Gastrocnemius medialis (tissue), 4 donors: Measurements from ENCODE around the gene KRT36. TPM values are rescaled to one million over a fixed set of nuclear protein-coding genes. Genes with fewer than 3 reads are reported as not detected.

Experiments
- ATAC-seq, 2 donors: fragments of 150-250 bp; one replicate each; pipeline ENCODE4 v1.9.1; 2016
- DNase-seq, 2 donors: peaks; one replicate each; pipeline ENCODE4 v3.0.0-alpha.2; 2019
- H3K27ac ChIP-seq, 4 donors: fragments of 200-600 bp; sonication (generic); 1 replicate in 1 of 4; 2 replicates in 3 of 4; pipeline ENCODE4 v1.5.1; 2016 to 2018; ENCODE audit warnings: mild to moderate bottlenecking in 2 of 4, moderate library complexity in 1 of 4
- H3K27me3 ChIP-seq, 3 donors: fragments of 200-600 bp; sonication (generic) in 2 of 3; 1 replicate in 1 of 3; 2 replicates in 2 of 3; pipeline versions ENCODE4 v1.5.1 to v1.6.0; 2016 to 2019; ENCODE audit warnings: mild to moderate bottlenecking in 1 of 3, moderate library complexity in 1 of 3
- H3K36me3 ChIP-seq, 2 donors: fragments of 200-600 bp; sonication (generic) in 1 of 2; one replicate each; pipeline ENCODE4 v1.5.1; 2017 to 2018
- H3K4me1 ChIP-seq, 2 donors: fragments of 200-600 bp; sonication (generic) in 1 of 2; one replicate each; pipeline ENCODE4 v1.5.1; 2016 to 2017; ENCODE audit warnings: mild to moderate bottlenecking in 2 of 2
- H3K4me3 ChIP-seq, 4 donors: fragments of 200-600 bp; sonication (generic) in 3 of 4; 1 replicate in 1 of 4; 2 replicates in 3 of 4; pipeline ENCODE4 v1.5.1; 2016 to 2019; ENCODE audit warnings: mild to moderate bottlenecking in 2 of 4
- H3K9me3 ChIP-seq, 3 donors: fragments of 200-600 bp; sonication (generic) in 2 of 3; 1 replicate in 1 of 3; 2 replicates in 2 of 3; pipeline ENCODE4 v1.5.1; 2016 to 2019
- POLR2A ChIP-seq, 2 donors: fragments of 450-650 bp; IDR thresholded peaks; one replicate each; pipeline ENCODE4 v1.6.1; 2017; ENCODE audit warnings: antibody characterized with exemption in 2 of 2, mild to moderate bottlenecking in 2 of 2, moderate library complexity in 2 of 2
- in situ Hi-C, 4 donors: fragments of 200-750 bp; cut with MboI; loops; one replicate each; pipeline versions ENCODE4 v1.15.0 to v1.8.0; 2017; ENCODE audit warnings: low sequenced_read_pairs in 4 of 4
- intact Hi-C: fragments of 100-400 bp; cut with DNase I; formaldehyde crosslinking; loops from one replicate; pipeline ENCODE4 v1.15.1; 2023; ENCODE audit warnings: low total_unique reads
- total RNA-seq, 4 donors: library from RNA; depleted of rRNA; stranded (reverse); fragments of >200 nt; gene quantifications; one replicate each; pipeline versions ENCODE4 v1.1.0 to v1.2.3, GENCODE V29; 2016
- TF ChIP-seq, protein P1 (sequence below), 5 experiments: fragments of 450-650 bp in 3 of 5; fragments of 200-600 bp in 2 of 5; sonication (generic) in 2 of 5; IDR thresholded peaks in 4 of 5; conservative IDR thresholded peaks in 1 of 5; 1 replicate in 4 of 5; 2 replicates in 1 of 5; pipeline ENCODE4 v1.5.1; 2016 to 2019; ENCODE audit warnings: antibody characterized with exemption in 5 of 5, mild to moderate bottlenecking in 3 of 5, moderate library complexity in 3 of 5

The KRT36 gene
- total RNA-seq, 4 donors from 2014 or later = not detected

- intact Hi-C loops = no loop called here
Measured at GRCh38 chr17:41476866-41477815, 12.6 kb downstream of the KRT36 start.

DNA sequence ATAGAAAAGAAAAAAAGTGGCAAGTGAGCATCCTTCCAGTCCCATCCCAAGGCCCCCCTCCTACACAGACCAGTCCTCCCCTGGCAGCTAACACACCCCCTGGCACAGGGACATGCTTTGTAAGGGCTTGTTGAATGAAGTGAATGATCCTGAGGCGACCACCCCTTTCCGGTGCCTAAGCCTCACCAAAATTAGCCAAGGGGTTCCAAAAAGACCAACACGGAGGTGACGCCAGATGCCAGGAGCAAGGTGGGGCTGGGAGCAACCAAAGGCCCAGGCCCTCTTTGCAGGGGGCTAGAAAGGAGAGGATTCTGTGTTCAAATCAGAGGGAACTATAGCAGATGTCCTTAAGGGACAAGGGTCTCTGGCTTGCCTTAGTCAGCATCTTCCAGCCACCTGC, 14.3 kb downstream of the KRT36 start:
- no peak for TF ChIP-seq POLR2A (IDR thresholded peaks at IDR 0.05)
- TF ChIP-seq, protein P1, sequence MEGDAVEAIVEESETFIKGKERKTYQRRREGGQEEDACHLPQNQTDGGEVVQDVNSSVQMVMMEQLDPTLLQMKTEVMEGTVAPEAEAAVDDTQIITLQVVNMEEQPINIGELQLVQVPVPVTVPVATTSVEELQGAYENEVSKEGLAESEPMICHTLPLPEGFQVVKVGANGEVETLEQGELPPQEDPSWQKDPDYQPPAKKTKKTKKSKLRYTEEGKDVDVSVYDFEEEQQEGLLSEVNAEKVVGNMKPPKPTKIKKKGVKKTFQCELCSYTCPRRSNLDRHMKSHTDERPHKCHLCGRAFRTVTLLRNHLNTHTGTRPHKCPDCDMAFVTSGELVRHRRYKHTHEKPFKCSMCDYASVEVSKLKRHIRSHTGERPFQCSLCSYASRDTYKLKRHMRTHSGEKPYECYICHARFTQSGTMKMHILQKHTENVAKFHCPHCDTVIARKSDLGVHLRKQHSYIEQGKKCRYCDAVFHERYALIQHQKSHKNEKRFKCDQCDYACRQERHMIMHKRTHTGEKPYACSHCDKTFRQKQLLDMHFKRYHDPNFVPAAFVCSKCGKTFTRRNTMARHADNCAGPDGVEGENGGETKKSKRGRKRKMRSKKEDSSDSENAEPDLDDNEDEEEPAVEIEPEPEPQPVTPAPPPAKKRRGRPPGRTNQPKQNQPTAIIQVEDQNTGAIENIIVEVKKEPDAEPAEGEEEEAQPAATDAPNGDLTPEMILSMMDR (IDR thresholded peaks at IDR 0.05 in 4 of 5, conservative IDR thresholded peaks at IDR 0.05 in 1 of 5) = no peak
- Histone ChIP-seq H3K4me3 (no peak overlapping the region), H3K27me3 (no peaks in the 10 kb centered on the region), H3K9me3 (no peaks in the 10 kb centered on the region), H3K27ac (peak overlapping the region in 2 of 4 donors; percentile 3 to 44), H3K36me3 (no peaks in the 10 kb centered on the region), H3K4me1 (peaks cover 0 to 4% of the 10 kb centered on the region in 2 donors)
- no peak for ATAC-seq
- in situ Hi-C loops = loop anchor here in 1 of 4 donors (25.0 kb wide), 1 partner anchor 563 kb away; no protein-coding TSS in a partner anchor
- intact Hi-C loops = no loop called here
- no peak for DNase-seq

More at GRCh38 chr17:41476866-41477815, 12.6 kb downstream of the KRT36 start:
- in situ Hi-C loops = loop anchor here in 1 of 4 donors (25.0 kb wide), 1 partner anchor 565 kb away; no protein-coding TSS in a partner anchor
- no peak for ATAC-seq
- DNase-seq = no peak
- no peaks in the 10 kb centered on the region for H3K9me3 ChIP-seq
- no peaks in the 10 kb centered on the region for H3K36me3 ChIP-seq
- no peak overlapping the region for H3K27ac ChIP-seq
- H3K4me3 ChIP-seq = no peak overlapping the region
- H3K27me3 ChIP-seq = no peaks in the 10 kb centered on the region
- H3K4me1 ChIP-seq = peaks cover 0 to 4% of the 10 kb centered on the region in 2 donors
- TF ChIP-seq POLR2A (IDR thresholded peaks at IDR 0.05) = no peak
- TF ChIP-seq, protein P1 (IDR thresholded peaks at IDR 0.05 in 4 of 5, conservative IDR thresholded peaks at IDR 0.05 in 1 of 5) = no peak

DNA sequence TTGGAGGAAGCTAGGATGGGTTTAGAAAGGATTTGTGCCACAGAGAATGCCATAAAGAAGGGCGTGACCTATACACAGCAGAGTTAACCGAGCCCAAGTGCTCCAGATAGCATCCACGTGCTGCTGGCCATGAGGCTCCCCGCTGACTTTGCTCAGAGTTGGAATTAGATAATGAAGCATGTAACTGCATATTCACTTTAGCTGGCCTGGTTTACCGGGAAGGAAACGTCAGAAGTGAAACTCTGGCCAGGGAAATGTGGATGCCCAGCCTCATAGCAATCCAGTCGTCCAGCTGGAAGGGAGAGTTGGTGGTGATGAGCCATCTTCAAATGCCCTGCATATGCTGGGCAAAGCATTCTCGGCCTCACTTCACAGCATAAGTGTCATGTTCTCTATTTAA, 14.8 kb downstream of the KRT36 start:
- no peaks in the 10 kb centered on the region for H3K36me3 ChIP-seq
- in situ Hi-C loops (loop anchor here in 1 of 4 donors (25.0 kb wide), 1 partner anchor 563 kb away; no protein-coding TSS in a partner anchor), intact Hi-C loops (no loop called here)
- no peaks in the 10 kb centered on the region for H3K9me3 ChIP-seq
- TF ChIP-seq, protein P1 (IDR thresholded peaks at IDR 0.05 in 4 of 5, conservative IDR thresholded peaks at IDR 0.05 in 1 of 5) = no peak
- no peak for TF ChIP-seq POLR2A (IDR thresholded peaks at IDR 0.05)
- DNase-seq (no peak), ATAC-seq (peak; percentile 62 to 82)
- H3K27me3 ChIP-seq = no peaks in the 10 kb centered on the region
- peak overlapping the region in 2 of 4 donors; percentile 3 to 44 for H3K27ac ChIP-seq
- H3K4me3 ChIP-seq = no peak overlapping the region
- H3K4me1 ChIP-seq = peaks cover 0 to 4% of the 10 kb centered on the region in 2 donors

GRCh38 chr17:41468346-41468745, 21.4 kb downstream of the KRT36 start:
- H3K4me3 ChIP-seq = no peak overlapping the region
- H3K27ac ChIP-seq = no peak overlapping the region
- H3K9me3 ChIP-seq = no peaks in the 10 kb centered on the region
- in situ Hi-C loops (no loop called here), intact Hi-C loops (no loop called here)
- peaks cover 0 to 2% (median 0%) of the 10 kb centered on the region in 3 donors for H3K27me3 ChIP-seq
- no peak for ATAC-seq
- TF ChIP-seq, protein P1 (IDR thresholded peaks at IDR 0.05 in 4 of 5, conservative IDR thresholded peaks at IDR 0.05 in 1 of 5) = no peak
- no peak for TF ChIP-seq POLR2A (IDR thresholded peaks at IDR 0.05)
- no peak for DNase-seq
- H3K36me3 ChIP-seq = no peaks in the 10 kb centered on the region
- no peaks in the 10 kb centered on the region for H3K4me1 ChIP-seq
